Retinal pigment epithelial cell (primary cell): ENCODE data around the gene NOBOX.

Experiments used
- DNase-seq: peaks from one replicate; pipeline ENCODE4 v3.0.0-alpha.2; 2010; ENCODE audit warnings: low read depth
- H3K4me3 ChIP-seq: 2 replicates; pipeline ENCODE4 v1.5.1; 2011; ENCODE audit warnings: mild to moderate bottlenecking, low read length, control low read depth, moderate library complexity
- TF ChIP-seq, protein P1 (sequence below): conservative IDR thresholded peaks from 2 replicates; pipeline ENCODE4 v1.5.1; 2011; ENCODE audit warnings: low read depth, low read length, control low read depth, inconsistent platforms

NOBOX gene

DNA sequence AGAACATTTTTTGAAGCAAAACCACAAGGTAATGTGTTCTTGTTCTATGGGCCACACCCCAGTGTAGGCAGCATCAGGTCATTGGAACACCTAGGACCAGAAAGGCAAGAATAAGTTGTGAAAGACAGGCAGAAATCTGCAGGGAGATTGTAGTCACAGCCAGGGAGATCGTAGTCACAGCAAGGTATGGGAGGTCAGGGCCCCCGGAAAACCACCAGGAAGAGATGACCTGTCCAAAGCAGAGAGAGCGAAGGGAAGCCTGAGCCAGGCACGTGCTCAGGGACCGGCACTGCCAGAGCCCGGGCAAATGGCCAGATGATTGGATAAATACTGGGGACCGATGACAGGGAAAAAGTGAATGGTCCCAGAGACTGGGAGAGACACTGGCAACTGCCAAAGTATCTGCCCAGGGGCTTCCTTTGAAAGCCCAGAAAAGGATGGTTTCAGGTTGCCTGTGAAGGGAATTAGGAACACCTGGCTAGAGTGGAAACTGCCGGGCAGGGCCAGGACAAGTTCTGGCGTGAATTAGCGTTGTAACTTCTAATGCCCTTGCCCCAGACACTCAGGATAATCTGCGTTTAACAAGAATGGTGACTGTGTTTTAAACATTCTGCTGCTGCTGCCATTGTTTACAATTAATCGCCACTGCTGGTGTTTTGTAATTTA is 3.9 kb upstream of the NOBOX start:
- no peak for DNase-seq
- no peak overlapping the region for H3K4me3 ChIP-seq
- TF ChIP-seq, protein P1, sequence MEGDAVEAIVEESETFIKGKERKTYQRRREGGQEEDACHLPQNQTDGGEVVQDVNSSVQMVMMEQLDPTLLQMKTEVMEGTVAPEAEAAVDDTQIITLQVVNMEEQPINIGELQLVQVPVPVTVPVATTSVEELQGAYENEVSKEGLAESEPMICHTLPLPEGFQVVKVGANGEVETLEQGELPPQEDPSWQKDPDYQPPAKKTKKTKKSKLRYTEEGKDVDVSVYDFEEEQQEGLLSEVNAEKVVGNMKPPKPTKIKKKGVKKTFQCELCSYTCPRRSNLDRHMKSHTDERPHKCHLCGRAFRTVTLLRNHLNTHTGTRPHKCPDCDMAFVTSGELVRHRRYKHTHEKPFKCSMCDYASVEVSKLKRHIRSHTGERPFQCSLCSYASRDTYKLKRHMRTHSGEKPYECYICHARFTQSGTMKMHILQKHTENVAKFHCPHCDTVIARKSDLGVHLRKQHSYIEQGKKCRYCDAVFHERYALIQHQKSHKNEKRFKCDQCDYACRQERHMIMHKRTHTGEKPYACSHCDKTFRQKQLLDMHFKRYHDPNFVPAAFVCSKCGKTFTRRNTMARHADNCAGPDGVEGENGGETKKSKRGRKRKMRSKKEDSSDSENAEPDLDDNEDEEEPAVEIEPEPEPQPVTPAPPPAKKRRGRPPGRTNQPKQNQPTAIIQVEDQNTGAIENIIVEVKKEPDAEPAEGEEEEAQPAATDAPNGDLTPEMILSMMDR = no peak

GRCh38 chr7:144404946-144405345 is 1.5 kb upstream of the NOBOX start:
- no peak overlapping the region for H3K4me3 ChIP-seq
- TF ChIP-seq, protein P1 = no peak
- no peak for DNase-seq

GRCh38 chr7:144403102-144403501 is 391 bp downstream of the NOBOX start:
- TF ChIP-seq, protein P1 = no peak
- no peak for DNase-seq
- no peak overlapping the region for H3K4me3 ChIP-seq

DNA sequence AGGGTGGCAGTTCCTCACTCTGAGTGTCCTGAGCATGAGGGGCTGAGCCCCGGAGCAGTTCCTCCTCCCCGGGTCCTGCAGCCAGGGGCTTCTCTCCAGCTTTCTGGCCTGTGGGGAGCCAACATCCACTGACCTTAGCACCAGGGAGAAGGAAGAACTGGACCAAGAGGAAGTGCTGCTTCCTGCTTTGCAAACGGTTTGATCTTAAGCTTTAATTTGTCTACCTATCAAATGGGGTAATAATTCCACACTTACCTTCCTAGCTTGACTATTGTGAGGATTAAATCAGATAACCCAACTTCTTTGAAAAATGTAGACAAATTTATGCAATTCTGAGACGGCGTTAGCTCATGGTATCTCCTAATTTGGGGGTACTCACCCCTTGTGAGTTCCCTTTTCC is 2.0 kb downstream of the NOBOX start:
- H3K4me3 ChIP-seq = no peak overlapping the region
- DNase-seq = no peak
- TF ChIP-seq, protein P1 = no peak

DNA sequence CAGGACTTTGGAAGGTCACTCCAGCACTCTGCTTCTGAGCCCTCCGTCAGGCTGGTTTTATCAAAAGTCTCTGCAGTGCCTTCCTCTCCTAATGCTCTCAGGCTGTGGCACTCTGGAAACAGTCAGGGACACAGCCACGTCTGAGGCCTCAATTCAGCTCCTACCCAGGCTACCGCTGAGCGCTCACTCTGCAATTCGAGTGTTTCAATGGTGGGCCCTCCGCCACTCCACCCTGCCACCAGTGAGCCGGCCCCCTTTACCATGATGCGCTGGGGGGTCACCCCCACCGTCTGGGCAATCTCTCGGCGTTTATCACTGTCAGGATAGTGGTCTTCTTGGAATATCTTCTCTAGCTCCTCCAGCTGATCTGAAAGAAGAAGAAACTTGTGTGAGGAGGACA is 3.5 kb downstream of the NOBOX start:
- TF ChIP-seq, protein P1 = no peak
- no peak for DNase-seq
- H3K4me3 ChIP-seq = no peak overlapping the region

DNA sequence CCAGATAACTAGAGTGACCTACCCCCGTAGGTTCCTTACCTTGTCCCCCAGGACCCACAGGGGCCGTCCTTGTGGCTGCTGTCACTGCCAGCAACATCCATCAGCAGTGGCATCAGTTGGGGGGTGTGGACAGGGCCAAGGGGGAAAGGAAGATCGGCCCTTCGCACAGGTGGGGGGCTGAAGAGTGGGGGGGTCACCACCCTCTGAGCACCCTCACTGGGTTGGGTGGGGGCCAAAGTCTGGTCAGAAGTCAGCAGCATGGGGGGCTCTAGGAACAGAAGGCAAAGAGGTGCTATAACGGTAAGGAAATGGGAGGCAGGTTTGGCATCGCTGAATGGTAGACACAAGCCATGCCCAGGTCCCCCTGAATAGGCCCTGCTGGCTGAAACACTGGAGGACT is 4.6 kb downstream of the NOBOX start:
- no peak for DNase-seq
- H3K4me3 ChIP-seq = no peak overlapping the region
- TF ChIP-seq, protein P1 = no peak

GRCh38 chr7:144398291-144398690 is 5.2 kb downstream of the NOBOX start:
- TF ChIP-seq, protein P1 = no peak
- H3K4me3 ChIP-seq = no peak overlapping the region
- no peak for DNase-seq
